Panc1 (cell line): ENCODE measurements around the gene LRMDA. TPM values are rescaled to one million over a fixed set of nuclear protein-coding genes. Genes with fewer than 3 reads are reported as not detected.

Experiments
- ATAC-seq: fragments of 200-7000 bp; cut with Tn5 transposase; 2 replicates; pipeline ENCODE4 v1.9.1; 2020; ENCODE audit warnings: mild to moderate bottlenecking, moderate library complexity
- BruUV-seq: library from RNA; stranded (reverse); fragments of 400-500 nt; replicated peaks from 2 replicates; lab custom pipeline; 2021; lab: Mats Ljungman, UMichigan
- CTCF ChIA-PET: fragments of 300-600 bp; sonication (Branson Sonifier 250); formaldehyde crosslinking; loops from one replicate; lab custom pipeline; 2022; ENCODE audit warnings: antibody characterized with exemption; lab: Charles Lee
- POLR2A ChIA-PET: fragments of 300-600 bp; sonication (Branson Sonifier 250); formaldehyde crosslinking; loops from one replicate; lab custom pipeline; 2022; ENCODE audit warnings: antibody characterized with exemption; lab: Charles Lee
- DNase-seq: peaks from one replicate; pipeline ENCODE4 v3.0.0-alpha.2; 2010; ENCODE audit warnings: low read depth, low spot score
- H3K27ac ChIP-seq: 2 replicates; pipeline ENCODE4 v1.5.1; 2011; ENCODE audit warnings: mild to moderate bottlenecking, low read length, inconsistent platforms
- H3K27me3 ChIP-seq: fragments of 200-500 bp; sonication (Bioruptor generic); 2 replicates; pipeline ENCODE4 v1.6.0; 2014; ENCODE audit warnings: low read length, inconsistent platforms; ENCODE audit not compliant: control insufficient read depth, insufficient read depth
- H3K36me3 ChIP-seq: fragments of 200-500 bp; sonication (Bioruptor generic); 2 replicates; pipeline ENCODE4 v1.5.1; 2014; ENCODE audit warnings: inconsistent platforms, mild to moderate bottlenecking, low read length, moderate library complexity; ENCODE audit not compliant: control insufficient read depth, insufficient read depth
- H3K4me1 ChIP-seq: 2 replicates; pipeline ENCODE4 v1.5.1; 2011; ENCODE audit warnings: inconsistent platforms, mild to moderate bottlenecking, low read length, moderate library complexity; ENCODE audit not compliant: control insufficient read depth, insufficient read depth
- H3K4me3 ChIP-seq, 2 experiments: 2 replicates each; pipeline ENCODE4 v1.5.1; 2011 to 2012; ENCODE audit warnings: low read depth in 2 of 2, low read length in 2 of 2, mild to moderate bottlenecking in 2 of 2, inconsistent platforms in 1 of 2, moderate library complexity in 1 of 2
- H3K9me3 ChIP-seq: fragments of 200-500 bp; sonication (Bioruptor generic); 2 replicates; pipeline ENCODE4 v1.5.1; 2014; ENCODE audit warnings: low read depth, mild to moderate bottlenecking, inconsistent platforms, low read length, moderate library complexity; ENCODE audit not compliant: control insufficient read depth, insufficient read depth
- CTCF ChIP-seq: fragments of 450-650 bp; IDR thresholded peaks from 2 replicates; pipeline ENCODE4 v1.5.1; 2017; ENCODE audit warnings: mild to moderate bottlenecking
- POLR2AphosphoS5 ChIP-seq: IDR thresholded peaks from 2 replicates; pipeline ENCODE4 v1.6.1; 2012; ENCODE audit warnings: mild to moderate bottlenecking, low read depth, low read length, moderate library complexity
- REST ChIP-seq, 2 experiments: IDR thresholded peaks; 2 replicates each; pipeline ENCODE4 v1.6.1; 2011 to 2012; ENCODE audit warnings: low read depth in 2 of 2, control low read depth in 1 of 2, low read length in 1 of 2, mild to moderate bottlenecking in 1 of 2, moderate library complexity in 1 of 2; ENCODE audit not compliant: insufficient read depth in 1 of 2
- SIN3A ChIP-seq: IDR thresholded peaks from 2 replicates; pipeline ENCODE4 v1.6.1; 2012; ENCODE audit warnings: low read depth, mild to moderate bottlenecking, low read length, moderate library complexity, borderline replicate concordance; ENCODE audit not compliant: insufficient read depth
- TCF7L2 ChIP-seq: IDR thresholded peaks from 2 replicates; pipeline ENCODE4 v1.6.1; 2011; ENCODE audit warnings: mild to moderate bottlenecking, low read depth, low read length, inconsistent platforms
- in situ Hi-C: cut with HindIII; loops from 2 replicates; pipeline ENCODE4 v1.10.0; 2016; ENCODE audit warnings: low sequenced_read_pairs, low pct_unique_long_range_greater_than_20kb
- intact Hi-C: fragments of 100-400 bp; cut with micrococcal nuclease; formaldehyde crosslinking; loops from one replicate; pipeline ENCODE4 v1.10.0; 2022; ENCODE audit not compliant: unreplicated experiment
- total RNA-seq: library from RNA; stranded (reverse); gene quantifications from one replicate; pipeline ENCODE4 v1.2.1, GENCODE V29; 2021; ENCODE audit not compliant: unreplicated experiment

LRMDA gene
- total RNA-seq, 1 experiment from 2014 or later, result 1.2 TPM

- in situ Hi-C loops (no loop called here), intact Hi-C loops (no loop called here)
- TF ChIP-seq SIN3A (no peak), POLR2AphosphoS5 (no peak), REST (IDR thresholded peaks at IDR 0.05; ENCODE audit: insufficient read depth in 1 of 2, low read depth in 2 of 2, low read length in 1 of 2) (no peak), CTCF (no peak), TCF7L2 (no peak)
- H3K27me3 ChIP-seq, result 0 out of 2 replicates have a peak, but pooled peaks cover 2% of the 10 kb centered on the region
- no peaks in the 10 kb centered on the region for H3K9me3 ChIP-seq
- POLR2A ChIA-PET, result interaction anchor here (0.7 kb wide), 1 partner anchor 62 kb away, joined by 3 read pairs; no protein-coding TSS in a partner anchor
- no peak for DNase-seq
- CTCF ChIA-PET, result no interaction called here
- BruUV-seq, result no TSS peak
- no peak overlapping the region for H3K4me3 ChIP-seq
- no peaks in the 10 kb centered on the region for H3K36me3 ChIP-seq
- no peaks in the 10 kb centered on the region for H3K4me1 ChIP-seq
- no peak for ATAC-seq
- no peak overlapping the region for H3K27ac ChIP-seq
These were observed 371.7 kb downstream of the LRMDA start for GRCh38 chr10:75803121-75803520.

DNA sequence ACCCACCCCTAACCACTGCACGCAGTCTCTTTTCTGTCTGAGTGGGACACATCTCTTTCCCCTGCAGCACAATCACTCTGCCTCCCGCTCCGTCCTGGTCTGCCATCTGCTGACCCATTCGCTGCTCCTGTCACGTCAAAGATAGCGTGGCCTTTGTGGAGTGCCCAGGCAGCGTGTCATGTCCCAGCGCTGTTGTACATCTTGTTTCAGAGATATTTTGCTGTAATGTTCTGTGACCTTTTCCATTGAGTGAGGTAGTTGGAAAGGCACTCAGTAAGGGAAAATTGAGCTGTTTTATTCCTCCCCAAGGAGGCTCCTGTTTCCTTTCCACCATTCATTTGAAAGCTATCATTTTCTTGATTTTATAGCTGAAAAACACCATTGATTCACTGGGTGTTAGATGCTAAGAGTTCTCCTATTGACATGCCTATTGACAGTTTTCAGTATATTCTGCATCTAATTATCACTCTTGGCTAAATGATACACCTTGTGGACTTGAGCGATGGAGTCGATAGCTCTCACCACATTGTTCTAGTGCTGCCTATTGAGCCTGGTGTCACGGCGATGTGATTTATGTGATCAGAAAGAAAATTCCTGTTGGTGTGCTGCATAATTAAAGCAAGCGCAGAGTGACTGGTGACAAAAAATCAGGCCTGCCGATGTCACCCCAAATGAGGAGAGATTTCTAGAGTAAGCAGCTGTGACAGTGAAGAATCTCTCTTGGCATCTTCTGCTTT is 372.6 kb downstream of the LRMDA start:
- 0 out of 2 replicates have a peak, but pooled peaks cover 2% of the 10 kb centered on the region for H3K27me3 ChIP-seq
- ChIA-PET POLR2A (no interaction called here), CTCF (no interaction called here)
- H3K9me3 ChIP-seq, result no peaks in the 10 kb centered on the region
- in situ Hi-C loops, result no loop called here
- H3K4me1 ChIP-seq, result no peaks in the 10 kb centered on the region
- no peak overlapping the region for H3K27ac ChIP-seq
- no TSS peak for BruUV-seq
- no peak for DNase-seq
- intact Hi-C loops, result no loop called here
- H3K4me3 ChIP-seq, result no peak overlapping the region
- no peak for ATAC-seq
- TF ChIP-seq TCF7L2 (no peak), CTCF (no peak), SIN3A (no peak), REST (IDR thresholded peaks at IDR 0.05; ENCODE audit: insufficient read depth in 1 of 2, low read depth in 2 of 2, low read length in 1 of 2) (no peak), POLR2AphosphoS5 (no peak)
- no peaks in the 10 kb centered on the region for H3K36me3 ChIP-seq
